ENCODE measurements around the gene RRM2. TPM values are rescaled to one million over a fixed set of nuclear protein-coding genes. Genes with fewer than 3 reads are reported as not detected.
A peak's percentile ranks its signal among the peaks of the same experiment; 100 is the strongest.

RRM2 gene
- total RNA-seq, 1 donor from 2014 or later = 11.9 TPM

DNA sequence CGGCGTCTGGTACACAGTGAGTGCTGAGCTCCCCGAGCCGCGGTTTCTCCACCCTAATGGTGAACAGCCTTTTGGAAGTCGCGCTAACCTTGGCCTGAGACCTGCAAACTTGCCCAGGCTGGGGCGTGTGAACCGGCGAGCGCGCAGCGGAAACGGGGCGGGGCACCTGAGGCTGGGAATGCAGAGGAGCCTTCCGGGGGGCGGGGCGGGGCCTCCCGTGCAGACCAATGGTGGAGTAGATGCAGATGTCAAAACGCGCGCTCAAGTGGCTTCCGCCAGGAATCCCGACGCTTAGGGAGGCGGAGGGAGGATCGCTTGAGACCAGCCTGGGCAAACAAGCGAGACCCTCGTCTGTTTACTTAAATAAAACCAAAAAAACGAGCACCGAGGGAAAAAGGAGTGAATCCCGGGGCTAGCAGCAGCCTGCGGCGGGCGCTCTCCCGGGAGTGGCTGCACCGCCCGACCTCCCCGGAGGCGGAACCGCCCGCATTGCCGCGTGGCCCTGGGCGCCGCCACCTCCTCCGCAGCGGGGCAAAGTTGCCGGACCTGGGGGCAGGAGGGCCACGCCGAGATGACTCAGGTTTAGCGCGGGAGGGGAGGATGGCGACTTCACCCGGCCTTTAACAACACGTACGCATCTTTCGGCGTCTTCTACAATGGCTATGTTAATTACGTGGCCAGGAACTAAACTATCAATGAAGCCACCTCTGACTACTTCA, 2.2 kb upstream of the RRM2 start:
- H3K36me3 ChIP-seq (ENCODE audit: insufficient read depth, low read length) = no peaks in the 10 kb centered on the region
- no peaks in the 10 kb centered on the region for H4K20me1 ChIP-seq (ENCODE audit: insufficient read depth, low read length)
- FAIRE-seq (no peak), DNase-seq (ENCODE audit: low read depth) (peak; percentile 83)
- peak overlapping the region; percentile 92 for H3K4me3 Mint-ChIP-seq (ENCODE audit: unreplicated experiment)
- H3K36me3 Mint-ChIP-seq (ENCODE audit: low read depth, unreplicated experiment) = no peaks in the 10 kb centered on the region
- H3K4me3 ChIP-seq (ENCODE audit: insufficient read depth, low read depth, low read length) = peak overlapping the region; percentile 71
- peak overlapping the region; percentile 88 for H3K9ac ChIP-seq (ENCODE audit: low read length)
- TF ChIP-seq, protein P1, sequence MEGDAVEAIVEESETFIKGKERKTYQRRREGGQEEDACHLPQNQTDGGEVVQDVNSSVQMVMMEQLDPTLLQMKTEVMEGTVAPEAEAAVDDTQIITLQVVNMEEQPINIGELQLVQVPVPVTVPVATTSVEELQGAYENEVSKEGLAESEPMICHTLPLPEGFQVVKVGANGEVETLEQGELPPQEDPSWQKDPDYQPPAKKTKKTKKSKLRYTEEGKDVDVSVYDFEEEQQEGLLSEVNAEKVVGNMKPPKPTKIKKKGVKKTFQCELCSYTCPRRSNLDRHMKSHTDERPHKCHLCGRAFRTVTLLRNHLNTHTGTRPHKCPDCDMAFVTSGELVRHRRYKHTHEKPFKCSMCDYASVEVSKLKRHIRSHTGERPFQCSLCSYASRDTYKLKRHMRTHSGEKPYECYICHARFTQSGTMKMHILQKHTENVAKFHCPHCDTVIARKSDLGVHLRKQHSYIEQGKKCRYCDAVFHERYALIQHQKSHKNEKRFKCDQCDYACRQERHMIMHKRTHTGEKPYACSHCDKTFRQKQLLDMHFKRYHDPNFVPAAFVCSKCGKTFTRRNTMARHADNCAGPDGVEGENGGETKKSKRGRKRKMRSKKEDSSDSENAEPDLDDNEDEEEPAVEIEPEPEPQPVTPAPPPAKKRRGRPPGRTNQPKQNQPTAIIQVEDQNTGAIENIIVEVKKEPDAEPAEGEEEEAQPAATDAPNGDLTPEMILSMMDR (IDR thresholded peaks at IDR 0.05; ENCODE audit: insufficient read depth, low read depth, low read length) = no peak
- TF ChIP-seq EZH2 (IDR thresholded peaks at IDR 0.05; ENCODE audit: insufficient read depth, low read length) = no peak
- H3K4me2 ChIP-seq (ENCODE audit: low read length) = peak overlapping the region; percentile 90
- peaks cover 36% of the 10 kb centered on the region for H3K4me1 ChIP-seq (ENCODE audit: insufficient read depth, low read length)
- no peaks in the 10 kb centered on the region for H3K9me3 ChIP-seq (ENCODE audit: insufficient read depth, low read depth, low read length)
- peak overlapping the region; percentile 80 for H2AFZ ChIP-seq (ENCODE audit: low read depth, low read length)
- peak overlapping the region; percentile 87 for H3K27ac ChIP-seq (ENCODE audit: low read depth, low read length)
- peaks cover 21% of the 10 kb centered on the region for H3K4me1 Mint-ChIP-seq (ENCODE audit: low read depth, unreplicated experiment)
- peaks cover 2% of the 10 kb centered on the region for H3K27me3 Mint-ChIP-seq (ENCODE audit: low read depth, unreplicated experiment)
- H3K27ac Mint-ChIP-seq (ENCODE audit: unreplicated experiment) = peak overlapping the region; percentile 94
- no peaks in the 10 kb centered on the region for H3K9me3 Mint-ChIP-seq (ENCODE audit: unreplicated experiment)
- no peaks in the 10 kb centered on the region for H3K27me3 ChIP-seq (ENCODE audit: insufficient read depth, low read length)
- peaks cover 30% of the 10 kb centered on the region for H3K79me2 ChIP-seq (ENCODE audit: insufficient read depth, low read length)

DNA sequence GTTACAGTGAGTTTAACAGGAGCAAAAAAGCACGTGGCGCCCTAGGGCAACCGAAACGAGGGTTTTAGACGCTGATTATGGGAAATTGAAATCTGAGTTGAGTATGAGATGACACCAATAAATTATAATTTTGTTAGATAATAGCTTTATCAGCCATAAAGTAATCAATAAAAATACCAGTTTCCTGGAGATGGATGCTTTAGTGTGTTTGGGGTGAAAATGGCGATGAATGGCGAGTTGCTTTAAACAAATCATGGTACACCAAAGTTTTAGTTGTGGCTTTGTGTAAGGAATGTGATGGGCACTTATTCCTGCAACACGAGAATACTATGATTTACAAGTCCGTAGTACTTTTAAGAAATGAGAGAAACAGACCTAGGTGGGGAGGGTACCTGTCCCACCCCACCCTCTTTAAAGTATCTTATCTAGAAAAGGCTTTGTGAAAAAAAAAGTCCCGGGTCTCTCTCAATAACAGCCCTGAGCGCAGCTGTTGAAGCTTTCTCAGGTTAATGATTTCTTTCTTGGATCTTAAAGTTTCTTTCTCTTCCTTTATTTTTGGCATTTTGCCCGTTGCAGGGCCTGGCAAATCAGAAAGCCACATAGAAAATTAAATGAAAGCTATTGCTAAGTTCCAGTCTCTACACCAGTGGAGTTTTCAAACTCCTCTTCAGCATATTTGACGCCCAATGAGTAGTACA, 1.5 kb upstream of the RRM2 start:
- peak overlapping the region; percentile 80 for H2AFZ ChIP-seq (ENCODE audit: low read depth, low read length)
- no peaks in the 10 kb centered on the region for H4K20me1 ChIP-seq (ENCODE audit: insufficient read depth, low read length)
- Mint-ChIP-seq H3K27me3 (ENCODE audit: low read depth, unreplicated experiment) (peaks cover 2% of the 10 kb centered on the region), H3K4me3 (ENCODE audit: unreplicated experiment) (peak overlapping the region; percentile 92), H3K27ac (ENCODE audit: unreplicated experiment) (peak overlapping the region; percentile 85), H3K36me3 (ENCODE audit: low read depth, unreplicated experiment) (no peaks in the 10 kb centered on the region), H3K9me3 (ENCODE audit: unreplicated experiment) (no peaks in the 10 kb centered on the region), H3K4me1 (ENCODE audit: low read depth, unreplicated experiment) (peaks cover 21% of the 10 kb centered on the region)
- no peaks in the 10 kb centered on the region for H3K9me3 ChIP-seq (ENCODE audit: insufficient read depth, low read depth, low read length)
- DNase-seq (ENCODE audit: low read depth) (peak; percentile 10), FAIRE-seq (no peak)
- H3K27me3 ChIP-seq (ENCODE audit: insufficient read depth, low read length) = no peaks in the 10 kb centered on the region
- TF ChIP-seq, protein P1 (IDR thresholded peaks at IDR 0.05; ENCODE audit: insufficient read depth, low read depth, low read length) = no peak
- TF ChIP-seq EZH2 (IDR thresholded peaks at IDR 0.05; ENCODE audit: insufficient read depth, low read length) = no peak
- H3K36me3 ChIP-seq (ENCODE audit: insufficient read depth, low read length) = peaks cover 4% of the 10 kb centered on the region
- H3K4me3 ChIP-seq (ENCODE audit: insufficient read depth, low read depth, low read length) = peak overlapping the region; percentile 71
- peak overlapping the region; percentile 88 for H3K9ac ChIP-seq (ENCODE audit: low read length)
- H3K4me1 ChIP-seq (ENCODE audit: insufficient read depth, low read length) = peaks cover 36% of the 10 kb centered on the region
- peak overlapping the region; percentile 90 for H3K4me2 ChIP-seq (ENCODE audit: low read length)
- H3K79me2 ChIP-seq (ENCODE audit: insufficient read depth, low read length) = peaks cover 35% of the 10 kb centered on the region
- peak overlapping the region; percentile 87 for H3K27ac ChIP-seq (ENCODE audit: low read depth, low read length)

Measured in astrocyte (in vitro differentiated cells and primary cell).